WI38 (cell line): ENCODE data around the gene RERE.

Experiments used
- H3K4me3 ChIP-seq: 2 replicates; pipeline ENCODE4 v1.5.1; 2011; ENCODE audit warnings: low read depth, mild to moderate bottlenecking, control low read depth, low read length
- CTCF ChIP-seq: IDR thresholded peaks from 2 replicates; pipeline ENCODE4 v1.5.1; 2012; ENCODE audit warnings: low read depth, mild to moderate bottlenecking, control low read depth, low read length

RERE gene

DNA sequence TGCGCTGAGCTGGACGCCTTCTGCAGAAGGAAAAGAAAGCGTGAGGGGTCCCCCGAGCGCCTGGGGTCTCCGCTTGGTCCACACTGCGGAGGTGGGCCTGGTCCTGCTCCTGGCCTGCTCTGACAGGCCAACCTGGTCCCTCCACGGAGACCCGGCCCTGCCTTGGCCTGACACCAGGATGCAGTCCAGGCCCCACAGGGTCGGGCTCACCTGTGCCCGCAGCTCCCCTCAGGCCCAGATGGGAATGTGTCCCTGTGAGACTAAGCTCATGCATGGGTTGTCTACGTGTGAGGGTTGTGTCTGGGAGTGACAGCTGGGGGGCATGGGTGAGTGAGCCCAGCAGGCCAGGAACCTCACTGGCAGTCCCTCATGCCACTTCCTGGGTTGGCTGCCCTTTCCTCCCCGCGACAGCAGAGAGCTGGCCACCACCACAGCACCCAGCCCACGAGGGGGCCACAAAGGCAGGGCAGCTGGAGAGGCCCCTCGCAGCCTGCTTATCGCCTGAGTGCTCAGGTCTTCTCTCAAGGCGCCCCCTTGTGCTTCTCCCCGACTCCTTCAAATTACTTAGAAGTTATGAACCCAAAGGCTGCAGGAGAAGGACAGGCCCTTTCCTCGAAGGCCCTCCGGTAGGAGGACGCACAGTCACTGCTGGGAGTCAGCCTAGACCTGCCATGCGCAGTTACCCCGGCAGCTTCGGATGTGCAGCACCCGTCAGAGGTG, 458.4 kb downstream of the RERE start:
- TF ChIP-seq CTCF = no peak

DNA sequence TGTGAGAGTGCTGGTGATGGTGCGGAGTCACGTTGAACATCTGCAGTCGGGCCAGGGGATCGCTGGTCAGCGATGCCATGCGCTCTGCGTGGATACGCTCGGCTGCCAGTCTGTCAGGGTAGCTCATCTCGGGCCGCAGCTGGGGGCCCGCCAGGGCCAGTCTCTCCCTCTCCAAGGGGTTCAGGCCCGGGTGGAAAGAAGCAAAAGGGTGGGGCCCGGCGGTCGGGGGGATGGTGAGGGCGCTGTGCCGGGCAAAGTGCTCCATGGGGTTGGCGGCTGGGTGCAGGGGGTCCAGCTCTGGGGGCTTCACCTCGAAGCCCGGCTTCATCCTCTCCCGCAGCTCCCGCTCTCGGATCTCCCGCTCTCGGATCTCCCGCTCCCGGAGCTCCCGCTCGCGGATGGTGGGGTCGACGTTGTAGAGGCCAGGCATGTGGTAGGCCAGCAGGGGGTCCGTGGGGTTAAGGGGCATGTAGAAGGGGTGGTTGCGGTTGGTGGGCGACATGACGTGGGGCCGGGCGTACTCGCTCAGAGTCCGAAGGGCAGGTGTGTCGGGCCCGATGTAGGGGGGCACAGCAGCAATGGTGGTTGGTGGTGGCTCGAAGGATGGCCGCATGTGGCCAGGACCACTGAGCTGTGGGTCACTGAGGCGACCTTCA, 459.1 kb downstream of the RERE start:
- no peak for TF ChIP-seq CTCF

More for the DNA sequence above, 458.4 kb downstream of the RERE start:
- no peak overlapping the region for H3K4me3 ChIP-seq

GRCh38 chr1:8357329-8358101, 459.9 kb downstream of the RERE start:
- TF ChIP-seq CTCF = no peak
- no peak overlapping the region for H3K4me3 ChIP-seq

More for the DNA sequence above, 459.1 kb downstream of the RERE start:
- H3K4me3 ChIP-seq = no peak overlapping the region

- no peak for TF ChIP-seq CTCF
- H3K4me3 ChIP-seq = no peak overlapping the region
Observed at GRCh38 chr1:8356256-8357209, 460.9 kb downstream of the RERE start.

DNA sequence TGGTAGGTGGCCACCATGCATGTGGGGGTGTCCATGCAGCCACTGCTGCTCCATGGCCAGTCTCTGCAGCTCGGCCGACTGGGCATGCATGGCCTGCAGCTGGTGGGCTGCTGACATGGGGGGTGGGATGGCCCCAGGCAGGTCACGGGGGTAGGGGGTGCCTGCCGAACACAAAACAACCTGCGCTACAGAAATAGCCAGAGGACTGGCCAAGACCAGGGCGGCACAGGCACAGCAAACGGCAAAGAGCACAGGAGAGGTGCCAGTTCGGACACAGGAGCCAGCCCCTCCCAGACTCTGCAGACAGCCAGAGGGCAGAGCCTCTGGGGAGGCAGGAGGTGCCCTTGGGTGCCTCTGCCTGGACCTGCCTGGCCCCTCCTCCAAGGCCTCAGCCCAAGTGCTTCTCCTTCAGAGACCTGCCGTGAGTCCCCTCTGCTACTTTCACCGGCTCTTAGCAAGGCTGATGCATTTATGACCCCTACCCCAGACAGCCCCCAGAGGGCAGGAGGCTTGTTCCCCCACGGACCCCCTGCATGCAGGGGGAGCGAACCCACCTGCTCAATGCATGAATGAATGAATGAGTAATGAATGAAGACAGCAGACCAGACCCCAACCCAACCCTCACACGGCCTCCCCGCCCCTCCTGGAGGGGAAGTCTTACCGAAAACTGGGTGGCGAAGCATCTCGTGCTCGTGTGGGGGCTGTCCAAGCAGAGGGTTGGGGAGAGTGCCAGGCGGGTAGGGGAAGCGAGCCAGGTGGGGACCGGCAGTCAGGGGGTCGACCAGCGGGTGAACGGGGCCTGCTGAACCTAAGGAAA, 461.8 kb downstream of the RERE start:
- H3K4me3 ChIP-seq = no peak overlapping the region
- TF ChIP-seq CTCF = no peak

DNA sequence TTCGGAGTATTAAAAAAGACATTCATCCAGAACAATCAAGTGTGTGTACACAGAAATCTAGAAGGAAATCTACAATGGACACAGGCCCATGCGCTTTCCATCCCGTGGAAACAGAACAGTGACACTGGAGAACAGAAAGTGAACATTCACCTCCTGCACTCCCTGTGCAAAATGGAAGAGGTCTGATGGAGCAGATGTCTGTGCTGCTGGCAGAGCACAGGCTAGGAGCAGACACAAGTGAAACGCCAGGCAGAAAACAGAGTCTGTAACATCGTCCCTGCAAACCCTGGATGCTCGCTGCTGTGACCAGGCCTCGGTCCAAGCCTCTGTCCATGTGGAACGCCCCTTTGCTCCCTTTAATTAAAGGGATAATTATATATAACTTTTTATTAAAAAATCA, 463.4 kb downstream of the RERE start:
- H3K4me3 ChIP-seq = no peak overlapping the region
- no peak for TF ChIP-seq CTCF
